HCT116 (cell line): ENCODE results near the gene KIF26A. TPM values are rescaled to one million over a fixed set of nuclear protein-coding genes. Genes with fewer than 3 reads are reported as not detected.

ENCODE experiments used
- ATAC-seq: fragments of 200-7000 bp; cut with Tn5 transposase; 2 replicates; pipeline ENCODE4 v1.9.1; 2020; ENCODE audit warnings: mild to moderate bottlenecking, moderate library complexity
- BruUV-seq: library from RNA; stranded (reverse); fragments of 400-500 nt; replicated peaks from 2 replicates; lab custom pipeline; 2021; lab: Mats Ljungman, UMichigan
- CTCF ChIA-PET: fragments of 300-600 bp; sonication (Branson Sonifier 250); formaldehyde crosslinking; loops from one replicate; lab custom pipeline; 2021; ENCODE audit warnings: antibody characterized with exemption; lab: Charles Lee
- POLR2A ChIA-PET: fragments of 300-600, 350-600 bp; sonication (Branson Sonifier 250); formaldehyde crosslinking; loops from one replicate; lab custom pipeline; 2021; ENCODE audit warnings: antibody characterized with exemption; lab: Charles Lee
- RAD21 ChIA-PET, 2 experiments: fragments of 300-600 bp; sonication (Branson Sonifier 250); formaldehyde crosslinking; loops; one replicate each; lab custom pipeline; 2023; ENCODE audit warnings: low total read pairs in 2 of 2; ENCODE audit not compliant: uncharacterized antibody in 2 of 2, unreplicated experiment in 2 of 2, low non-redundant PET in 1 of 2; lab: Charles Lee
- DNase-seq: peaks from one replicate; pipeline ENCODE4 v3.0.0-alpha.2; 2010; ENCODE audit warnings: low read depth, low spot score
- H2AFZ ChIP-seq: fragments of 200-600 bp; shearing (Covaris generic), sonication (generic); 2 replicates; pipeline ENCODE4 v1.6.1; 2017; ENCODE audit warnings: low read depth, mixed run types, mixed read lengths, antibody characterized with exemption, low read length; ENCODE audit not compliant: poor library complexity, severe bottlenecking
- H3K27ac ChIP-seq: 2 replicates; pipeline ENCODE4 v1.5.1; 2012; ENCODE audit warnings: low read depth, low read length
- H3K27me3 ChIP-seq: fragments of 200-600 bp; sonication (generic); 2 replicates; pipeline ENCODE4 v1.6.1; 2016; ENCODE audit warnings: mixed run types, low read length, mixed read lengths; ENCODE audit not compliant: insufficient read depth
- H3K36me3 ChIP-seq, 2 experiments: fragments of 200-500 bp in 1 of 2; fragments of 200-600 bp in 1 of 2; sonication (Bioruptor generic) in 1 of 2; sonication (generic) in 1 of 2; 2 replicates each; pipeline versions ENCODE4 v1.5.1 to v1.6.1; 2014 to 2016; ENCODE audit warnings: low read length in 2 of 2, inconsistent platforms in 1 of 2, mixed read lengths in 1 of 2, mixed run types in 1 of 2; ENCODE audit not compliant: insufficient read depth in 2 of 2, control insufficient read depth in 1 of 2
- H3K4me1 ChIP-seq, 2 experiments: fragments of 200-600 bp in 1 of 2; sonication (generic) in 1 of 2; 2 replicates each; pipeline versions ENCODE4 v1.5.1 to v1.6.1; 2012 to 2017; ENCODE audit warnings: low read length in 2 of 2, inconsistent platforms in 1 of 2, mild to moderate bottlenecking in 1 of 2, mixed read lengths in 1 of 2, mixed run types in 1 of 2, moderate library complexity in 1 of 2; ENCODE audit not compliant: insufficient read depth in 2 of 2, control insufficient read depth in 1 of 2
- H3K4me2 ChIP-seq: fragments of 200-600 bp; sonication (generic); 2 replicates; pipeline ENCODE4 v1.6.1; 2017; ENCODE audit warnings: mixed run types, low read length, mixed read lengths
- H3K4me3 ChIP-seq, 2 experiments: fragments of 200-600 bp in 1 of 2; sonication (generic) in 1 of 2; replicated peaks in 1 of 2; 2 replicates each; pipeline ENCODE4 v1.5.1; 2011 to 2016; ENCODE audit warnings: low read length in 2 of 2, control low read depth in 1 of 2, low read depth in 1 of 2, mild to moderate bottlenecking in 1 of 2, mixed read lengths in 1 of 2, mixed run types in 1 of 2
- H3K79me2 ChIP-seq: fragments of 200-600 bp; sonication (generic); 2 replicates; pipeline ENCODE4 v1.6.1; 2017; ENCODE audit warnings: mild to moderate bottlenecking, mixed run types, low read length, moderate library complexity, mixed read lengths; ENCODE audit not compliant: insufficient read depth
- H3K9ac ChIP-seq: fragments of 200-600 bp; sonication (generic); 2 replicates; pipeline ENCODE4 v1.6.1; 2016; ENCODE audit warnings: low read length, mixed read lengths
- H3K9me2 ChIP-seq: fragments of 200-600 bp; sonication (generic), shearing (Covaris generic); 2 replicates; pipeline ENCODE4 v1.6.1; 2017; ENCODE audit warnings: mixed run types, mild to moderate bottlenecking, moderate library complexity; ENCODE audit not compliant: insufficient read depth
- H3K9me3 ChIP-seq, 2 experiments: fragments of 200-500 bp in 1 of 2; fragments of 200-600 bp in 1 of 2; sonication (Bioruptor generic) in 1 of 2; sonication (generic) in 1 of 2; 2 replicates each; pipeline ENCODE4 v1.6.1; 2014 to 2017; ENCODE audit warnings: low read length in 2 of 2, mixed read lengths in 2 of 2, inconsistent platforms in 1 of 2, low read depth in 1 of 2, mild to moderate bottlenecking in 1 of 2, mixed run types in 1 of 2, moderate library complexity in 1 of 2; ENCODE audit not compliant: control insufficient read depth in 1 of 2, insufficient read depth in 1 of 2
- H4K20me1 ChIP-seq: fragments of 200-600 bp; sonication (generic), shearing (Covaris generic); 2 replicates; pipeline ENCODE4 v1.6.1; 2017; ENCODE audit warnings: mixed run types, mild to moderate bottlenecking, moderate library complexity; ENCODE audit not compliant: insufficient read depth
- ATF3 ChIP-seq: IDR thresholded peaks from 2 replicates; pipeline ENCODE4 v1.6.1; 2012
- CBX3 ChIP-seq: IDR thresholded peaks from 2 replicates; pipeline ENCODE4 v1.6.1; 2012; ENCODE audit warnings: low read depth
- CTCF ChIP-seq, 3 experiments: fragments of 200-600 bp in 1 of 3; sonication (generic) in 1 of 3; IDR thresholded peaks in 2 of 3; conservative IDR thresholded peaks in 1 of 3; 2 replicates each; pipeline ENCODE4 v1.5.1; 2012 to 2017; ENCODE audit warnings: low read depth in 2 of 3, low read length in 2 of 3, antibody characterized with exemption in 1 of 3, borderline replicate concordance in 1 of 3, control low read depth in 1 of 3, mild to moderate bottlenecking in 1 of 3, mixed read lengths in 1 of 3, mixed run types in 1 of 3, moderate library complexity in 1 of 3; ENCODE audit not compliant: insufficient read depth in 1 of 3
- EZH2phosphoT487 ChIP-seq: fragments of 200-600 bp; IDR thresholded peaks from 2 replicates; pipeline ENCODE4 v1.6.1; 2018; ENCODE audit warnings: antibody characterized with exemption, borderline replicate concordance
- JUND ChIP-seq: IDR thresholded peaks from 2 replicates; pipeline ENCODE4 v1.6.1; 2012
- MAX ChIP-seq: IDR thresholded peaks from 2 replicates; pipeline ENCODE4 v1.6.1; 2012
- POLR2AphosphoS5 ChIP-seq: IDR thresholded peaks from 2 replicates; pipeline ENCODE4 v1.6.1; 2011; ENCODE audit warnings: mild to moderate bottlenecking, low read depth, low read length, moderate library complexity
- REST ChIP-seq: IDR thresholded peaks from 2 replicates; pipeline ENCODE4 v1.6.1; 2012; ENCODE audit warnings: low read depth
- TCF7L2 ChIP-seq: IDR thresholded peaks from 2 replicates; pipeline ENCODE4 v1.7.0; 2011; ENCODE audit warnings: borderline replicate concordance, inconsistent platforms; ENCODE audit not compliant: insufficient read depth, insufficient read length; ENCODE audit errors: extremely low read depth
- YY1 ChIP-seq: IDR thresholded peaks from 2 replicates; pipeline ENCODE4 v1.6.1; 2011; ENCODE audit warnings: low read length, low read depth, moderate library complexity, mild to moderate bottlenecking; ENCODE audit not compliant: insufficient replicate concordance; ENCODE audit errors: extremely low read depth
- ZFX ChIP-seq: fragments of 450-650 bp; IDR thresholded peaks from 2 replicates; pipeline ENCODE4 v1.6.1; 2017
- ZNF274 ChIP-seq: fragments of 200-500 bp; sonication (Bioruptor generic); IDR thresholded peaks from 2 replicates; pipeline ENCODE4 v1.6.1; 2014; ENCODE audit warnings: mild to moderate bottlenecking, low read depth, low read length, inconsistent platforms
- intact Hi-C: fragments of 100-400 bp; cut with micrococcal nuclease; formaldehyde crosslinking; loops from 2 replicates; pipeline ENCODE4 v1.10.0; 2022
- total RNA-seq: library from RNA; stranded (reverse); gene quantifications from one replicate; pipeline ENCODE4 v1.2.1, GENCODE V29; 2021; ENCODE audit not compliant: unreplicated experiment

KIF26A gene
- total RNA-seq, 1 experiment from 2014 or later = 10.2 TPM

- BruUV-seq = no TSS peak
- no peaks in the 10 kb centered on the region for H3K9me2 ChIP-seq
- no peaks in the 10 kb centered on the region for H3K9me3 ChIP-seq
- H3K9ac ChIP-seq = no peak overlapping the region
- no peaks in the 10 kb centered on the region for H3K79me2 ChIP-seq
- no peak overlapping the region for H2AFZ ChIP-seq
- TF ChIP-seq CBX3 (no peak), EZH2phosphoT487 (no peak), REST (no peak), JUND (no peak), ZNF274 (no peak), POLR2AphosphoS5 (no peak), MAX (no peak), CTCF (IDR thresholded peaks at IDR 0.05 in 2 of 3, conservative IDR thresholded peaks at IDR 0.05 in 1 of 3; ENCODE audit: borderline replicate concordance in 1 of 3, insufficient read depth in 1 of 3, low read depth in 2 of 3, low read length in 2 of 3) (no peak), YY1 (no peak), ZFX (no peak), ATF3 (no peak), TCF7L2 (no peak)
- ATAC-seq = no peak
- no peak overlapping the region for H3K27ac ChIP-seq
- no peak overlapping the region for H3K4me2 ChIP-seq
- intact Hi-C loops = no loop called here
- no peak overlapping the region for H3K4me3 ChIP-seq
- H3K27me3 ChIP-seq = no peaks in the 10 kb centered on the region
- H3K4me1 ChIP-seq = peaks cover 3 to 5% of the 10 kb centered on the region in 2 experiments; a peak in 3 of 4 replicates
- H4K20me1 ChIP-seq = no peaks in the 10 kb centered on the region
- no peaks in the 10 kb centered on the region for H3K36me3 ChIP-seq
- ChIA-PET POLR2A (no interaction called here), CTCF (no interaction called here), RAD21 (no interaction called here)
- no peak for DNase-seq
Measured at GRCh38 chr14:104176611-104177010, 38.2 kb downstream of the KIF26A start.
